Prostate gland (tissue), 2 donors: ENCODE measurements around the gene ADGRB3.

Source experiments
- POLR2A ChIP-seq: fragments of 450-650 bp; IDR thresholded peaks from one replicate; pipeline ENCODE4 v1.6.1; 2016; ENCODE audit warnings: antibody characterized with exemption, mild to moderate bottlenecking
- TF ChIP-seq, protein P1 (sequence below), 4 experiments: fragments of 200-600 bp in 2 of 4; fragments of 450-650 bp in 2 of 4; sonication (generic) in 2 of 4; IDR thresholded peaks; 1 replicate in 3 of 4; 2 replicates in 1 of 4; pipeline ENCODE4 v1.5.1; 2016 to 2019; ENCODE audit warnings: antibody characterized with exemption in 4 of 4, mild to moderate bottlenecking in 2 of 4, moderate library complexity in 2 of 4

DNA sequence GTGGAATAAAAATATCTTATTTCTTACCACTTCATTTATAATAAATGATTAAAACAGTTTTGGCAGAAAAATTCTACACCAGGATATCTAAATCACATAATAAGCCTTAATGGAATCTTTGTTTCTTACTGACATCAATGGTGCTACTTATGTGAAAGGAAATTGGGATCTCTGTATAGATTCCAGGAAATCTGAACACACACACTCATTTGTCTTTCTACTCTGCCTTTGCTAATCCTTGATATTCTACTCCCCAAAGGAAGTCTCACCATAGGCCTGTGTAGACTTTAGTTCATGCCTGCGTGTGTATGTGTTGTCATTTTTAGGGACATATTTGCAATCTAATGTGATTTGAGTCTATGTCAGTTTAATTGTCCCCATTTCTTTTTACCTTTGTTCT is 7.9 kb downstream of the ADGRB3 start:
- TF ChIP-seq, protein P1, sequence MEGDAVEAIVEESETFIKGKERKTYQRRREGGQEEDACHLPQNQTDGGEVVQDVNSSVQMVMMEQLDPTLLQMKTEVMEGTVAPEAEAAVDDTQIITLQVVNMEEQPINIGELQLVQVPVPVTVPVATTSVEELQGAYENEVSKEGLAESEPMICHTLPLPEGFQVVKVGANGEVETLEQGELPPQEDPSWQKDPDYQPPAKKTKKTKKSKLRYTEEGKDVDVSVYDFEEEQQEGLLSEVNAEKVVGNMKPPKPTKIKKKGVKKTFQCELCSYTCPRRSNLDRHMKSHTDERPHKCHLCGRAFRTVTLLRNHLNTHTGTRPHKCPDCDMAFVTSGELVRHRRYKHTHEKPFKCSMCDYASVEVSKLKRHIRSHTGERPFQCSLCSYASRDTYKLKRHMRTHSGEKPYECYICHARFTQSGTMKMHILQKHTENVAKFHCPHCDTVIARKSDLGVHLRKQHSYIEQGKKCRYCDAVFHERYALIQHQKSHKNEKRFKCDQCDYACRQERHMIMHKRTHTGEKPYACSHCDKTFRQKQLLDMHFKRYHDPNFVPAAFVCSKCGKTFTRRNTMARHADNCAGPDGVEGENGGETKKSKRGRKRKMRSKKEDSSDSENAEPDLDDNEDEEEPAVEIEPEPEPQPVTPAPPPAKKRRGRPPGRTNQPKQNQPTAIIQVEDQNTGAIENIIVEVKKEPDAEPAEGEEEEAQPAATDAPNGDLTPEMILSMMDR (IDR thresholded peaks at IDR 0.05), result no peak
- no peak for TF ChIP-seq POLR2A
